H1 (cell line): ENCODE results near the gene TPT1. TPM values are rescaled to one million over a fixed set of nuclear protein-coding genes. Genes with fewer than 3 reads are reported as not detected.

Source experiments
- CTCF ChIA-PET: fragments of 300-600 bp; sonication (Branson Sonifier 250); formaldehyde crosslinking; loops from one replicate; lab custom pipeline; 2021; ENCODE audit not compliant: partially characterized antibody; lab: Charles Lee
- POLR2A ChIA-PET: fragments of 300-600 bp; sonication (Branson Sonifier 250); formaldehyde crosslinking; loops from one replicate; lab custom pipeline; 2021; ENCODE audit warnings: inconsistent platforms; ENCODE audit not compliant: partially characterized antibody; lab: Charles Lee
- DNase-seq, 2 experiments: peaks; one replicate each; pipeline versions ENCODE4 v3.0.0 to v3.0.0-alpha.2; 2010 to 2022; ENCODE audit warnings: low spot score in 2 of 2, low read depth in 1 of 2, mixed read lengths in 1 of 2
- FAIRE-seq: peaks from 2 replicates; lab custom pipeline; 2011; peaks lifted over from hg19 to GRCh38; lab: Jason Lieb, UNC
- H2AFZ ChIP-seq: 2 replicates; pipeline ENCODE4 v1.8.1; 2012; ENCODE audit warnings: low read length, inconsistent platforms
- H2AK5ac ChIP-seq: 2 replicates; pipeline ENCODE4 v1.6.1; 2013; ENCODE audit warnings: low read depth, low read length
- H2BK120ac ChIP-seq: replicated peaks from 2 replicates; pipeline ENCODE3; 2013; ENCODE audit warnings: low read depth, low read length, inconsistent platforms
- H2BK12ac ChIP-seq: 2 replicates; pipeline ENCODE4 v1.6.1; 2013; ENCODE audit warnings: low read depth, low read length
- H2BK15ac ChIP-seq: 2 replicates; pipeline ENCODE4 v1.6.1; 2013; ENCODE audit warnings: low read length
- H2BK20ac ChIP-seq: 2 replicates; pipeline ENCODE4 v1.6.1; 2013; ENCODE audit warnings: low read length
- H2BK5ac ChIP-seq: 2 replicates; pipeline ENCODE4 v1.6.1; 2013; ENCODE audit warnings: low read depth, low read length
- H3K14ac ChIP-seq: 2 replicates; pipeline ENCODE4 v1.6.1; 2013; ENCODE audit warnings: inconsistent platforms; ENCODE audit not compliant: insufficient read length
- H3K18ac ChIP-seq: 2 replicates; pipeline ENCODE4 v1.6.1; 2013; ENCODE audit warnings: low read length; ENCODE audit errors: extremely low read depth
- H3K23ac ChIP-seq: 2 replicates; pipeline ENCODE4 v1.6.1; 2013; ENCODE audit warnings: inconsistent platforms; ENCODE audit not compliant: insufficient read length
- H3K23me2 ChIP-seq: 2 replicates; pipeline ENCODE4 v1.6.1; 2013; ENCODE audit warnings: low read depth, low read length
- H3K27ac ChIP-seq: 2 replicates; pipeline ENCODE4 v1.6.1; 2011; ENCODE audit warnings: low read depth, low read length, inconsistent platforms
- H3K27me3 ChIP-seq, 4 experiments: replicated peaks in 1 of 4; 1 replicate in 1 of 4; 2 replicates in 3 of 4; pipeline versions ENCODE4 v1.6.1 to v1.8.1; 2011 to 2013; ENCODE audit warnings: low read length in 3 of 4, mild to moderate bottlenecking in 3 of 4, inconsistent platforms in 2 of 4, mixed read lengths in 2 of 4, moderate library complexity in 1 of 4; ENCODE audit not compliant: control insufficient read depth in 3 of 4, insufficient read depth in 3 of 4; ENCODE audit errors: extremely low read depth in 1 of 4
- H3K36me3 ChIP-seq, 4 experiments: 2 replicates each; pipeline versions ENCODE4 v1.6.1 to v1.8.1; 2011 to 2013; ENCODE audit warnings: mild to moderate bottlenecking in 4 of 4, low read length in 3 of 4, moderate library complexity in 2 of 4, control low read depth in 1 of 4, inconsistent platforms in 1 of 4; ENCODE audit not compliant: insufficient read depth in 4 of 4, control insufficient read depth in 2 of 4
- H3K4ac ChIP-seq: replicated peaks from 2 replicates; pipeline ENCODE3; 2013; ENCODE audit warnings: low read length, low read depth, mixed read lengths, inconsistent platforms; ENCODE audit not compliant: insufficient read length
- H3K4me1 ChIP-seq, 4 experiments: replicated peaks in 1 of 4; 1 replicate in 1 of 4; 2 replicates in 3 of 4; pipeline versions ENCODE4 v1.6.1 to v1.8.1; 2011 to 2013; ENCODE audit warnings: low read length in 3 of 4, inconsistent platforms in 2 of 4, mixed read lengths in 1 of 4; ENCODE audit not compliant: insufficient read depth in 4 of 4, control insufficient read depth in 3 of 4
- H3K4me2 ChIP-seq, 2 experiments: 2 replicates each; pipeline versions ENCODE4 v1.6.1 to v1.8.1; 2011 to 2013; ENCODE audit warnings: low read depth in 2 of 2, low read length in 2 of 2, control low read depth in 1 of 2, inconsistent platforms in 1 of 2, mild to moderate bottlenecking in 1 of 2; ENCODE audit not compliant: insufficient read depth in 1 of 2
- H3K4me3 ChIP-seq, 4 experiments: fragments of 200-600, 300-600 bp in 1 of 4; sonication (generic), shearing (Covaris generic), sonication (Bioruptor Twin) in 1 of 4; 2 replicates each; pipeline versions ENCODE4 v1.5.1 to v1.8.1; 2011 to 2016; ENCODE audit warnings: low read length in 4 of 4, low read depth in 3 of 4, control low read depth in 2 of 4, inconsistent platforms in 2 of 4, mild to moderate bottlenecking in 2 of 4, mixed read lengths in 1 of 4, moderate library complexity in 1 of 4; ENCODE audit not compliant: insufficient read depth in 2 of 4; ENCODE audit errors: extremely low read depth in 1 of 4
- H3K56ac ChIP-seq: replicated peaks from 2 replicates; pipeline ENCODE3; 2013; ENCODE audit warnings: low read depth, mild to moderate bottlenecking, mixed read lengths, low read length, inconsistent platforms; ENCODE audit not compliant: insufficient read length
- H3K79me1 ChIP-seq: 2 replicates; pipeline ENCODE4 v1.6.1; 2013; ENCODE audit warnings: low read depth, low read length, control low read depth
- H3K79me2 ChIP-seq, 2 experiments: 2 replicates each; pipeline versions ENCODE4 v1.6.1 to v1.8.1; 2012 to 2013; ENCODE audit warnings: low read length in 2 of 2, mild to moderate bottlenecking in 2 of 2, inconsistent platforms in 1 of 2; ENCODE audit not compliant: insufficient read depth in 2 of 2, control insufficient read depth in 1 of 2
- H3K9ac ChIP-seq, 4 experiments: replicated peaks in 1 of 4; 1 replicate in 1 of 4; 2 replicates in 3 of 4; pipeline versions ENCODE4 v1.6.1 to v1.8.1; 2011 to 2013; ENCODE audit warnings: low read depth in 3 of 4, low read length in 3 of 4, control low read depth in 2 of 4, mild to moderate bottlenecking in 2 of 4, moderate library complexity in 2 of 4, inconsistent platforms in 1 of 4; ENCODE audit errors: extremely low read depth in 1 of 4
- H3K9me3 ChIP-seq, 2 experiments: 2 replicates each; pipeline versions ENCODE4 v1.6.1 to v1.8.1; 2012 to 2013; ENCODE audit warnings: mild to moderate bottlenecking in 2 of 2, moderate library complexity in 2 of 2, control low read depth in 1 of 2, inconsistent platforms in 1 of 2, low read depth in 1 of 2, low read length in 1 of 2, mixed read lengths in 1 of 2; ENCODE audit not compliant: insufficient read depth in 2 of 2
- H4K20me1 ChIP-seq, 2 experiments: replicated peaks in 1 of 2; 2 replicates each; pipeline versions ENCODE3 to v1.8.1; 2011 to 2013; ENCODE audit warnings: inconsistent platforms in 2 of 2, low read length in 2 of 2, mild to moderate bottlenecking in 1 of 2; ENCODE audit not compliant: insufficient read depth in 2 of 2, control insufficient read depth in 1 of 2
- H4K5ac ChIP-seq: 2 replicates; pipeline ENCODE4 v1.6.1; 2013; ENCODE audit warnings: low read length, low read depth, mixed read lengths, inconsistent platforms; ENCODE audit not compliant: insufficient read length
- H4K8ac ChIP-seq: 2 replicates; pipeline ENCODE4 v1.8.0; 2013; ENCODE audit warnings: mild to moderate bottlenecking, moderate library complexity, low read length, inconsistent platforms; ENCODE audit not compliant: insufficient read depth; ENCODE audit errors: extremely low read depth
- H4K91ac ChIP-seq: replicated peaks from 2 replicates; pipeline ENCODE3; 2013; ENCODE audit warnings: low read length, mixed read lengths, inconsistent platforms; ENCODE audit not compliant: insufficient read length
- HDAC6 ChIP-seq: IDR thresholded peaks from one replicate; pipeline ENCODE4 v1.7.1; 2012; ENCODE audit warnings: low read depth, mild to moderate bottlenecking, inconsistent platforms, low read length, moderate library complexity
- SAP30 ChIP-seq: fragments of 300-600 bp; sonication (generic); IDR thresholded peaks from 2 replicates; pipeline ENCODE4 v1.7.1; 2012; ENCODE audit warnings: low read length, moderate library complexity, mild to moderate bottlenecking, inconsistent platforms; ENCODE audit not compliant: insufficient read depth, insufficient replicate concordance
- WGBS, 2 experiments: shearing (Covaris generic) in 1 of 2; methylation state at CpG; one replicate each; pipeline versions ENCODE4 v1.1.6 to v1.1.7; 2013 to 2015; ENCODE audit warnings: low lambda C conversion rate in 2 of 2, mixed read lengths in 2 of 2, inconsistent platforms in 1 of 2, low coverage in 1 of 2, missing lambda C conversion rate in 1 of 2; ENCODE audit not compliant: insufficient replicate concordance in 2 of 2, insufficient coverage in 1 of 2, insufficient read length in 1 of 2; ENCODE audit errors: extremely low coverage in 1 of 2, missing lambda C conversion rate in 1 of 2; 5-methylcytosine and 5-hydroxymethylcytosine counted together
- polyA plus RNA-seq, 7 experiments: library from polyadenylated mRNA; depleted of rRNA in 3 of 7; stranded (reverse) in 5 of 7; unstranded in 2 of 7; fragments of >200 nt in 5 of 7; fragments of 200-250 nt in 2 of 7; gene quantifications; 1 replicate in 5 of 7; 2 replicates in 1 of 7; 4 replicates in 1 of 7; pipeline versions ENCODE4 v1.2.1 to v1.2.3, GENCODE V29; 2011 to 2013; ENCODE audit warnings: missing spikeins in 2 of 7, mixed read lengths in 2 of 7
- total RNA-seq: library from RNA; stranded (reverse); fragmentation: NEBNext Ultra II Directional; extraction: Animal tissue kit (Norgen Biotek cat#: 25700); gene quantifications from 2 replicates; pipeline ENCODE4 v1.2.1, GENCODE V29; 2021

Gene TPT1
- total and polyA plus RNA-seq, 2 of the 8 experiments (the other 6 are each of a cell fraction or from before 2014, with no cell fraction given): 2,245 to 2,279 TPM

GRCh38 chr13:45341799-45342500 lies 967 bp upstream of the TPT1 start:
- WGBS, 2 experiments: 34% methylated on average over 17 of the region's 17 CpGs; no CpG with 5 or more reads in 1 of the 2 experiments
- FAIRE-seq: no peak
- POLR2A ChIA-PET: interaction anchor here (0.6 to 16.2 kb wide), 29 partner anchors 11 to 905 kb away, joined by 3 to 319 read pairs (median 4); partner anchors contain the start of genes COG3 and SLC25A30
- peak; percentile 77 for TF ChIP-seq SAP30
- no peak for TF ChIP-seq HDAC6

More at GRCh38 chr13:45341799-45342500, 967 bp upstream of the TPT1 start:
- no peaks in the 10 kb centered on the region for H3K9me3 ChIP-seq
- H3K27me3 ChIP-seq: no peaks in the 10 kb centered on the region
- CTCF ChIA-PET: interaction anchor here (0.6 to 2.6 kb wide), 9 partner anchors 8 to 295 kb away, joined by 3 to 13 read pairs (median 6); no protein-coding TSS in a partner anchor
- peaks cover 12 to 46% of the 10 kb centered on the region in 2 experiments for H3K79me2 ChIP-seq
- H3K4me3 ChIP-seq: peak overlapping the region; percentile 80 to 91 (median 86)
- H3K79me1 ChIP-seq: 0 out of 2 replicates have a peak, but pooled peaks cover 5% of the 10 kb centered on the region
- H2BK15ac ChIP-seq: no peak overlapping the region
- peak overlapping the region; percentile 87 for H2BK5ac ChIP-seq
- peak overlapping the region; percentile 59 for H4K5ac ChIP-seq
- peaks cover 0 to 4% (median 2%) of the 10 kb centered on the region in 4 experiments; a peak in 4 of 7 replicates for H3K4me1 ChIP-seq
- peak overlapping the region; percentile 59; the same call in 1 of the 2 replicates for H3K27ac ChIP-seq
- no peak overlapping the region for H2BK120ac ChIP-seq
- H3K23ac ChIP-seq: no peak overlapping the region
- H2BK12ac ChIP-seq: 0 out of 2 replicates have a peak overlapping the region, but pooled peaks have one; percentile 27
- peak overlapping the region; percentile 3 for H3K56ac ChIP-seq
- no peak overlapping the region for H2BK20ac ChIP-seq
- H3K9ac ChIP-seq: peak overlapping the region; percentile 49 to 87 (median 76)
- no peak overlapping the region for H2AK5ac ChIP-seq
- H4K8ac ChIP-seq: peak overlapping the region; percentile 84
- H2AFZ ChIP-seq: peak overlapping the region; percentile 37
- H4K91ac ChIP-seq: peak overlapping the region; percentile 1
- peaks cover 12 to 22% of the 10 kb centered on the region in 2 experiments for H4K20me1 ChIP-seq
- H3K36me3 ChIP-seq: peaks cover 29 to 37% (median 32%) of the 10 kb centered on the region in 4 experiments
- no peak overlapping the region for H3K4ac ChIP-seq
- no peak overlapping the region for H3K14ac ChIP-seq
- H3K23me2 ChIP-seq: peaks cover 10% of the 10 kb centered on the region; the same call in 1 of the 2 replicates
- DNase-seq: no peak
- peak overlapping the region; percentile 71 to 92 for H3K4me2 ChIP-seq
- peak overlapping the region; percentile 78; the same call in 1 of the 2 replicates for H3K18ac ChIP-seq
